HG03097 (cell line): ENCODE results near the gene PUS10.
"Not testable (repeated sequence)": the region's sequence is repeated elsewhere in the genome, so short reads cannot be mapped to it uniquely, and the experiment has no call there.

Source experiments
- ATAC-seq: cut with Tn5 transposase; IDR thresholded peaks from one replicate; pipeline ENCODE4 v1.9.1; 2021; ENCODE audit not compliant: unreplicated experiment, low FRiP score

PUS10 gene

GRCh38 chr2:61017556-61018317 lies at the start of gene PUS10, which contains the start of gene PEX13:
Gene PUS10, minus strand, starts transcription at chr2:61018255. Its CDS starts 6,365 bp downstream, at chr2:61011890.
Gene PEX13, plus strand, starts transcription at chr2:61017720. Its CDS starts 40 bp downstream, at chr2:61017760.
- peak; percentile 61 for ATAC-seq

- ATAC-seq: peak; percentile 96
Measured at GRCh38 chr2:61065714-61066709, 48.0 kb upstream of the PUS10 start, which contains the start of gene SANBR. Gene SANBR, plus strand, starts transcription at chr2:61065871. Its CDS starts 4,480 bp downstream, at chr2:61070351.

DNA sequence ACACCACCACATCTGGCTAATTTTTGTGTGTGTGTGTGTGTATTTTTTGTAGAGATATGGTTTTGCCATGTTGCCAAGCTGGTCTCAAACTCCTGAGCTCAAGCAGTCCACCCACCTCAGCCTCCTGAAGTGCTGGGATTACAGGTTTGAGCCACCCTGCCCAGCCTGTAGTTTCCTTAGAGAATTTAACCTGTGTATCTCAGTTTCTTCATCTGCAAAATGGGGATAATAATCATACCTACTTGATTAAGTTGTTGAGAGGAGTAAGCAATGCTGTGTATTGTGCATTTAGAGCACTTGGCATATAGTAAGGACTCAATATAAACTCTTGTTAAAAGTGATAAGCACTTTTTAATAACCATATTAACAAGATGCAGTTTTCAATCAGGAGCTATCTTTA lies 41.3 kb upstream of the PUS10 start:
- no peak for ATAC-seq

GRCh38 chr2:61057562-61057961 lies 39.5 kb upstream of the PUS10 start:
- no peak for ATAC-seq

DNA sequence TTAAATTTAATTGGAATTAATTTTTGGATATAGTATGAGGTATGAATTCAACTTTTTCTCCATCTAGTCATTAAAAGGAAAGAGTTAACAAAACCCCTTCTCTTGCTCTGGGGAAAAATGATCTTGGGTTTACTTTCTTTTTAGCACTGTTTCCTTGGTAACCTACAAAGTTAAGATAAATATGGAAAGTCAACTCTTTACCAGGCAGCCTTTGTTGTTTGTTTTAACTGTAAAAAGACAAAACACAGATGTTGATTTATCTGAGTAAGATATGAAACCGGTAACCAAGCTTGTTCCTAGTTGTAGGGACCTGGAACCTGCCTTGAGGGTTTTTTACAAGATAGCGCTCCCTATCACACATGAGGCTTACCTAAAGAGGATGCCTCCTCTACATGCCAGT lies 37.5 kb upstream of the PUS10 start:
- ATAC-seq: no peak

DNA sequence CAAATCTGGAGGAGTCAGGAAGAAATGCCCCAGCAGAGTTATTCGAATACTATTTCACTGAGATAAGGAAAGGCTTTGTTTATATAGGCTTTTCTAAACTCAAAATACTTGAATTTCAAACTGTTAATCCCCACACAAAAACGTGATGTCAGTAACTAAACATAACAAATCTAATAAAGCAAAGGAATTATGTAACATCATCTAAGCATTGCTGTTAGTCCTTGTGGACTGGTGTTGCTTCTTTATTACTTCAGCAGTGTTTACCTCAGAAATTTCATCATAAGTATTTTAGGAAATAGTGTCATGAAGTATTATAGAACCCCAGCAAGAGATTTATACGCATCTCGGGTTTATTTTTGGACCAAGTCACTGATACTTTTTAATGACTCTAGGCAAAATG lies 27.9 kb upstream of the PUS10 start:
- ATAC-seq: no peak

DNA sequence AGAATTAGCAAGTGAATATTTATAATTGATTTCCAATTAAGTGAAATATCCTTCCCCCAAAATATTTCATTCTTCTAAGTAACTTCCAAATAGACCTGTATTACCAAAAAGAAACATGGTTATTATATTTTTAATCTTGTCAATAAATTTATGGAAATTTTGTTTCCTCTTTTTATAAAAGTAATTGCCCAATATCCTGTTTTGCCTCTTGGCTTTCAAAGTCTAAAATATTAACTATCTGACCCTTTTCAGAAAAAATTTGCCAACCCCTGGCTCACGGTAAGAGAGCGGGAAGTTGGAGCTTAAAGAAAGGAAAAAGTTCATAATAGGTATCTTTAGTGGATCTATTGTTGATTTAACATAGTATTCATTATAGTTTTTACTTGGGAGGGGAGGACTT lies 27.2 kb upstream of the PUS10 start:
- ATAC-seq: no peak

DNA sequence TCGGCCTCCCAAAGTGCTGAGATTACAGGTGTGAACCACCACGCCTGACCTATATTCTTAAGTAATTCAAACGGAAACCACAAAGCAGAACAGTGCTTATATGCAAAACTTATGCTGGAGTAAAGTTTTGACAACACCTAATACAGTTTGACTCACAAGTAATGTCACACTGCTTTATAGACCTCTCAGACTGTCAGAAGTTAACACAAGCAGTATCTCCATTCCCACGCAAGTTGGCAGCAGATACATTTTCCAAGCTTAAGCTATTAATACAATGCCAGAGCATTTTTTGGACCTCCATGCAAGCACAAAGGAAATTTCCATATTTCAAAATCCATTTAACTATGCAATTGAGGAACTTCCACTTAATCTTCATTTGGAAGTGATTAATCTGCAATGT lies 26.6 kb upstream of the PUS10 start:
- ATAC-seq: no peak

- no peak for ATAC-seq
Measured at GRCh38 chr2:61042807-61043206, 24.8 kb upstream of the PUS10 start.

DNA sequence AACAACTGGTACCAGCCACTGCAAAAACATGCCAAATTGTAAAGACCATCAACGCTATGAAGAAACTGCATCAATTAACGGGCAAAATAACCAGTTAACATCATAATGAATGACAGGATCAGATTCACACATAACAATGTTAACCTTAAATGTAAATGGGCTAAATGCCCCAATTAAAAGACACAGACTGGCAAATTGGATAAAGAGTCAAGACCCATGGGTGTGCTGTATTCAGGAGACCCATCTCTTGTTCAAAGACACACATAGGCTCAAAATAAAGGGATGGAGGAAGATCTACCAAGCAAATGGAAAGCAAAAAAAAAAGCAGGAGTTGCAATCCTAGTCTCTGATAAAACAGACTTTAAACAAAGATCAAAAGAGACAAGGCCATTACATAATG lies 18.6 kb upstream of the PUS10 start:
- not testable (repeated sequence) for ATAC-seq

- not testable (repeated sequence) for ATAC-seq
Measured at GRCh38 chr2:61034592-61034991, 16.5 kb upstream of the PUS10 start.

DNA sequence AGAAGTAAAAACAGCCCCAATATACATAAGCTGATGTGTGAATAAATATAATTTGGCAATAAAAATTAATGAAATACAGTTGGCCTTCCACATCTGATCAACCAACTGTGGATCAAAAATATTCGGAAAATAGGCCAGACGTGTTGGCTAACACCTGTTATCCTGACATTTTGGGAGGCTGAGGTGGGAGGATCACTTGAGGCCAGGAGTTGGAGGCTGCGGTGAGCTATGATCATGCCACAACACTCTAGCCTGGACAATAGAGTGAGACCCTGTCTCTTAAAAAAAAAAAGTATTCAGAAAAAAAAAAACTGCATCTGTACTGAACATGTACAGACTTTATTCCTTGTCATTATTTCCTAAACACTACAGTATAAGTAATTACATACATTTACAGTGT lies 11.5 kb upstream of the PUS10 start:
- no peak for ATAC-seq

GRCh38 chr2:61023670-61024069 lies 5.6 kb upstream of the PUS10 start:
- no peak for ATAC-seq

DNA sequence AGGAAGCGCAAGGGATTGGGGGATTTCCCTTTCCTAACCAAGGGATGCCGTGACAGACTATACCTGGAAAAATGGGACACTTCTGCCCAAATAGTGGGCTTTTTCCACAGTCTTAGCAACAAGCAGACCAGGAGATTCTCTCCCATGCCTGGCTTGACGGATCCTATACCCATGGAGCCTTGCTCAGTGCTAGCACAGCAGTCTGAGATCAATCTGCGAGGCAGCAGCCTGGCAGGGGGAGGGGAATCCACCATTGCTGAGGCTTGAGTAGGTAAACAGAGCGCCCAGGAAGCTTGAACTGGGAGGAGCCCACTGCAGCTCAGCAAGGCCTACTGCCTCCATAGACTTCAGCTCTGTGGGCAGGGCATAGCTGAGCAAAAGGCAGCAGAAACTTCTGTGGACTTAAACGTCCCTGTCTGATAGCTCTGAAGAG lies 3.2 kb upstream of the PUS10 start:
- no peak for ATAC-seq

DNA sequence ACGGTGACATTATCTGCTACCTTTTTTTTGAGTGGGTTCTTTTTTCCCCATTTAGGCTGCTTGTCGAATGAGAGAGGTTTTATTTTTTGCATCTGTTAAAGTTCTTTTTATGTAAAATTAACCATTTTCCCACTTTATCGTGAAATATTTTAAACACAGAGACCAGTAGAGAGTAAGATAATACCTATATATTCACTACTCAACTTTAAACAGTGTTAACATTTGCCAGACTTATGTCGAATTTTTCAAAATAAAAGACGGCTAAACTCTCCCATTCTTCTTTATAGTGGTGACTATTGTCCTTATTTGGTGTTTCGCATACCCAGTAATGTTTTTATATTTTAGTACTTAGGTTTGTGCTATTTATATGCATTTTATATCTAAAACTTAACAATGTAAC lies 743 bp upstream of the PUS10 start:
- ATAC-seq: no peak

DNA sequence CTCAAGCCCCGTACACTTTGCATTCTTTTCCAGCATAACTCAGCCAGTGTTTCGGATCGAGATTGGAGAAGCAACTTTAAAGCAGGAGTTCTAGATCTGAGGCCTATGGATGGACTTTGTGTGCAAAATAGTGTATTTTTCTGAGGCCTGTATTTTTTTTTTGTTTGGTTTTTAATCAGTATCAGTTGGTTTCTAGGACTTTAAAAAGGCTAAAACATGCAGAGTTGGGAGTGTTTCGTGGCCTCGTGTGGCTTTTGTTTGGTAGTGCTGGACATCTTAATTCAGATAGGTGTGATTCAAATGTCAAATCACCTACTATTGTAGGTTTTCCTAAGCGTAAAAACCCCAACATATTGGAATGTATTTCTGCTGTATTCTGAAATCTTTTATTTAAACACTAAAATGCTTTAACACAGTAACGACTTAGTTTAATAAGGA lies 282 bp upstream of the PUS10 start:
- ATAC-seq: peak; percentile 8

DNA sequence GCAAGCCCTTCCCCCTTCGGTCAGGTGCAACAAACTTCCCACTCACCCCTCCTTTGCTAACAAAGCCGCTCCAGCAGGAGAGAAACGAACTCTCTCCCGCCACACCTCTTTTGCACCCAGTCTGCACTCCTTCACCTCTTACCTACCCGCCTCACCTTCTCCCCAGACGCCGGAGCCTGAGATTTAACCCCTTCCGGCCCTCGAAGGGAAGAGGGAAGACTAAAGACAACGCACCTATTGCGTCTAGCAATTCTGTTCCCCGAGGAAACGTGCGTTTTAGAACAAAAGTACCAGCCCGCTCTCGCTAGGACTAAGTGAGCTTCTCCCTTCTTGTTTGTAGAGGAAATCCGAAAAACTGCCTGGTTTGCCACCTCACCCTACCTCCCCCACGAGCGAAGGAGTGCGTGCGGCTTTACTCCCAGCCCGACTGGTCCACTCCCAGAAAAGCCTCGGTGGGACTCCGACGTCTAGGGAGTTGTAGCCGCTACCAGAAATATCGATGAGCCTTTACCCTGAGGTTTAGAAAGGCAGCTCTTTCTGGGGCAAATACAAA lies 976 bp downstream of the PUS10 start:
- peak; percentile 63 for ATAC-seq

DNA sequence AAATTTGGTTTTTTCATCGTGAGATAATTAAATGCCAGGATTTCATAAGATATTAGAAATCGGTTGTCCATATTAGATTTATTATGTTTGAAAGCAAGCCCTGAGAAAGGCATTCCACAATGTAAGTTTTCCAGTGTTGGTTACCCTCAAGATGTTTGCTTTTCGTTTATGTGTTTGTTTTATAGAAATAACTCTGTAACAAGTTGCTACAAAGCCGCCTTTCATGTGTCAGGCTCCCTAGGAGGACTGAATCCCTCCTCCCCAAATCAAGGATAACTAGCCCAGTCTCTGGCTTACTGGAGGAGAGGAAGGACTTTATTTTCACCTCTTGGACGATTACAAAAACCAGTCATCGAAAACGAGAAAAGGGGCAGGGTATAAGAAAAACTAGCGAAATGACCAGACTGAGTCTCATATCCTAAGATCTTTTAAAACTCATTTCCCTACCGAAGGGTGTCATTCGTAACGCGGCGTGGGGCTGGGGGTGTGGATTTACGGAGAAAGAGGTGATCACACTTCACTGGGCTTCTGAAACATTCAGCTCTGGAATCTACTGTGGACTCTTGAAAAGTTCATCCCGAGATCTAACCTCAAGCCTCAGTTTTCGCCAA lies 1.6 kb downstream of the PUS10 start:
- no peak for ATAC-seq

DNA sequence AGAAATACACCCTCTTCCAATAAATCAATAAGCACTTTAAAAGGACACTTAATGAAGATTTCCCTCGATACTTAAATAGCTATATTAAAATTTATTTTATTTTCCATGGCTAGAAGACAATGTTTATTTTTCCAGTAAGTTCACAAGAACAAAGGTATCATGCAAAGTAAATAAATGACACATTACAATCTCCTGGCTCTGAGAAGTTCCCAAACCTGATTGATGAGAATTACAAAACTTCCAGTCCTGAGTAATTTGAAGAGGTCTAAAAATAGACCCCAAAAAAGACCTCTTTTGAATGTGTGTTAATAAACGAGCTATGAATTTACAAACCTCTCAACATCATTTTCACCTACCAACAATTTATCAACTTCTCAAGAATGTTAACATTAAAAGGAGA lies 2.1 kb downstream of the PUS10 start:
- ATAC-seq: no peak

DNA sequence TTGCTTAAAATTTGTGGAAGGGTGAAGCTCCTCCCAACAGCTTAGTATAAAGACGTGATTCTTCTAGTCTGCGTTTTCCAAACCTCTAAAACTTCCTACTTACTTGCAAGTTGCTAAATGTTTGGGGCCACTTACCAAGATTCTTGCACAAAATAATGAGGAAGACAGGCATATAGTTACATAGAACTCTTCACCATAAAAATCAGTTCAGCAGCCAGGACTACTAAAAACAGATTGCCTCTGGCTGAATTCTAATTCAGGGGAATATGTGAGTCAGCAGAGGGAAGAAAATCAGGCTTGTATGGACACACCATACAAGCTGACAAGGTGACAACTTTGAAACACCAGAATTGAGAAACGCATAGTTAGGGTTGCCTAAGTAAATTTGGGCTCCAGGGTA lies 3.3 kb downstream of the PUS10 start:
- no peak for ATAC-seq
